ENCODE measurements around the gene PHOSPHO2.

DNA sequence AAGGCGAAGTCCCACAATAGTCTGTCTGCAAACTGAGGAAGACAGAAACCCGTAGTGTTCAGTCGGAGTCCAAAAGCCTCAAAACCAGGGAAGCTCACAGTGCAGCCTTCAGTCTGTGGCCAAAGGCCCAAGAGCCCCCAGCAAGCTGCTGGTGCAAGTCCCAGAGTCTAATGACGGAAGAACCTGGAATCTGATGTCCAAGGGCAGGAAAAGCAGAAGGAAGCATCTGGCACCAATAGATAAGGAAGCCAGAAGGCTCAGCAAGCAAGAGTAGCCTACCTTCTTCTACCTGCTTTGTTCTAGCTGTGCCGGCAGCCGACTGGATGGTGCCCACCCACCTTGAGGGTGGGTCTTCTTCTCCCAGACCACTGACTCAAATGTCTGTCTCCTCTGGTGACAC, 21.9 kb upstream of the PHOSPHO2 start:
- TF ChIP-seq CTCF (conservative IDR thresholded peaks at IDR 0.05; ENCODE audit: low read depth, low read length), result no peak
- no peak for TF ChIP-seq EZH2phosphoT487 (IDR thresholded peaks at IDR 0.05; ENCODE audit: borderline replicate concordance, low read length)

All from PC-3 (cell line).